Stimulated activated CD8-positive, alpha-beta memory T cell treated with anti-CD3 and anti-CD28 coated beads, Interleukin-4, amount 100 ng/mL, for 1 hour (primary cell): ENCODE data around the gene PRSS33.

Source experiments
- DNase-seq, 2 donors: peaks; one replicate each; pipeline ENCODE4 v3.0.0-alpha.2; 2020; ENCODE audit warnings: low read depth in 2 of 2, low spot score in 1 of 2

PRSS33 gene

GRCh38 chr16:2763173-2763572, 24.2 kb downstream of the PRSS33 start:
- no peak for DNase-seq

GRCh38 chr16:2762711-2763110, 24.6 kb downstream of the PRSS33 start:
- DNase-seq = no peak

- DNase-seq = no peak
Observed at GRCh38 chr16:2761886-2762583, 25.3 kb downstream of the PRSS33 start.

- DNase-seq = no peak
Observed at GRCh38 chr16:2761472-2761871, 25.9 kb downstream of the PRSS33 start.

GRCh38 chr16:2757344-2757743, 30.0 kb downstream of the PRSS33 start:
- no peak for DNase-seq

- no peak for DNase-seq
Observed at GRCh38 chr16:2756288-2757015, 30.9 kb downstream of the PRSS33 start.

GRCh38 chr16:2755158-2755557, 32.2 kb downstream of the PRSS33 start:
- DNase-seq = no peak

- DNase-seq = no peak
Observed at GRCh38 chr16:2753733-2754020, 33.7 kb downstream of the PRSS33 start.

GRCh38 chr16:2752850-2753732, 34.3 kb downstream of the PRSS33 start:
- peak; percentile 19 to 30 for DNase-seq

- DNase-seq = peak; percentile 89 to 90
Observed at GRCh38 chr16:2752035-2752849, 35.1 kb downstream of the PRSS33 start, which contains the start of gene SRRM2. Gene SRRM2, plus strand, starts transcription at chr16:2752638. Its CDS starts 3,727 bp downstream, at chr16:2756365.

GRCh38 chr16:2751577-2752034, 35.8 kb downstream of the PRSS33 start:
- DNase-seq = no peak

GRCh38 chr16:2749936-2750335, 37.4 kb downstream of the PRSS33 start:
- no peak for DNase-seq

GRCh38 chr16:2749476-2749875, 37.9 kb downstream of the PRSS33 start:
- DNase-seq = no peak

- no peak for DNase-seq
Observed at GRCh38 chr16:2748757-2749455, 38.5 kb downstream of the PRSS33 start.

GRCh38 chr16:2745961-2746360, 41.4 kb downstream of the PRSS33 start:
- DNase-seq = no peak

- DNase-seq = no peak
Observed at GRCh38 chr16:2745116-2745890, 42.1 kb downstream of the PRSS33 start.

GRCh38 chr16:2744711-2745110, 42.6 kb downstream of the PRSS33 start:
- DNase-seq = no peak

GRCh38 chr16:2743007-2743810, 44.2 kb downstream of the PRSS33 start:
- DNase-seq = no peak
